PC-3 (cell line): Measurements from ENCODE around the gene CANX.

ENCODE experiments used
- EZH2 ChIP-seq: fragments of 300-600 bp; sonication (generic); IDR thresholded peaks from one replicate; pipeline ENCODE4 v1.6.1; 2017; ENCODE audit warnings: antibody characterized with exemption, mild to moderate bottlenecking, low read length; ENCODE audit not compliant: unreplicated experiment
- EZH2phosphoT487 ChIP-seq: fragments of 300-600 bp; sonication (generic); IDR thresholded peaks from 2 replicates; pipeline ENCODE4 v1.6.1; 2018; ENCODE audit warnings: mild to moderate bottlenecking, antibody characterized with exemption, low read length, borderline replicate concordance
- TF ChIP-seq, protein P1 (sequence below): fragments of 300-600 bp; sonication (generic); conservative IDR thresholded peaks from 2 replicates; pipeline ENCODE4 v1.5.1; 2017; ENCODE audit warnings: antibody characterized with exemption, low read depth, mild to moderate bottlenecking, low read length

DNA sequence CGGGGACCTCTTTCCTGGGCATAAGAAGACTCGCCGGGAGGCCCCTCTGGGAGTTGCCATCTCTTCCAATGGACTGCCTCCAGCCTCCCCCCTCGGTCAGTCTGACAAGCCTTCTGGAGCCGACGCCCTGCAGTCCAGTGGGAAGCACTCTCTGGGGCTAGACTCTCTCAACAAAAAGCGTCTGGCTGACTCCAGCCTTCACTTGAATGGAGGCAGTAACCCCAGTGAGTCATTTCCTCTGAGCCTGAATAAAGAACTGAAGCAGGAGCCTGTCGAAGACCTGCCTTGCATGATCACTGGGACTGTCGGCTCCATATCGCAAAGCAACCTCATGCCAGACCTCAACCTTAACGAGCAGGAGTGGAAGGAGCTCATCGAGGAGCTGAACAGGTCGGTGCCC lies 66.6 kb downstream of the CANX start:
- TF ChIP-seq, protein P1, sequence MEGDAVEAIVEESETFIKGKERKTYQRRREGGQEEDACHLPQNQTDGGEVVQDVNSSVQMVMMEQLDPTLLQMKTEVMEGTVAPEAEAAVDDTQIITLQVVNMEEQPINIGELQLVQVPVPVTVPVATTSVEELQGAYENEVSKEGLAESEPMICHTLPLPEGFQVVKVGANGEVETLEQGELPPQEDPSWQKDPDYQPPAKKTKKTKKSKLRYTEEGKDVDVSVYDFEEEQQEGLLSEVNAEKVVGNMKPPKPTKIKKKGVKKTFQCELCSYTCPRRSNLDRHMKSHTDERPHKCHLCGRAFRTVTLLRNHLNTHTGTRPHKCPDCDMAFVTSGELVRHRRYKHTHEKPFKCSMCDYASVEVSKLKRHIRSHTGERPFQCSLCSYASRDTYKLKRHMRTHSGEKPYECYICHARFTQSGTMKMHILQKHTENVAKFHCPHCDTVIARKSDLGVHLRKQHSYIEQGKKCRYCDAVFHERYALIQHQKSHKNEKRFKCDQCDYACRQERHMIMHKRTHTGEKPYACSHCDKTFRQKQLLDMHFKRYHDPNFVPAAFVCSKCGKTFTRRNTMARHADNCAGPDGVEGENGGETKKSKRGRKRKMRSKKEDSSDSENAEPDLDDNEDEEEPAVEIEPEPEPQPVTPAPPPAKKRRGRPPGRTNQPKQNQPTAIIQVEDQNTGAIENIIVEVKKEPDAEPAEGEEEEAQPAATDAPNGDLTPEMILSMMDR, result no peak
- TF ChIP-seq EZH2, result no peak
- TF ChIP-seq EZH2phosphoT487, result no peak
